Stimulated activated naive CD4-positive, alpha-beta T cell treated with Interleukin-2 at 50 U/mL for 16 hours (primary cell): ENCODE data around the gene HCN2.
"Not testable (repeated sequence)": the region's sequence is repeated elsewhere in the genome, so short reads cannot be mapped to it uniquely, and the experiment has no call there.

Experiments
- DNase-seq: peaks from one replicate; lab custom pipeline; 2025; lab: John Stamatoyannopoulos, UW

Gene HCN2

GRCh38 chr19:585551-586110 is 4.0 kb upstream of the HCN2 start:
- no peak for DNase-seq

GRCh38 chr19:588093-588740 is 1.5 kb upstream of the HCN2 start:
- DNase-seq, result peak; percentile 61

GRCh38 chr19:588741-589692 is 664 bp upstream of the HCN2 start:
- no peak for DNase-seq

- DNase-seq, result peak; percentile 12
Observed at GRCh38 chr19:590396-590745, 690 bp downstream of the HCN2 start.

- DNase-seq, result no peak
Observed at GRCh38 chr19:590750-591098, 1.0 kb downstream of the HCN2 start.

- DNase-seq, result no peak
Observed at GRCh38 chr19:591099-591958, 1.6 kb downstream of the HCN2 start.

GRCh38 chr19:592101-592500 is 2.4 kb downstream of the HCN2 start:
- no peak for DNase-seq

- no peak for DNase-seq
Observed at GRCh38 chr19:593055-593454, 3.4 kb downstream of the HCN2 start.

GRCh38 chr19:593505-593904 is 3.8 kb downstream of the HCN2 start:
- DNase-seq, result no peak

GRCh38 chr19:594265-594870 is 4.7 kb downstream of the HCN2 start:
- no peak for DNase-seq

- DNase-seq, result no peak
Observed at GRCh38 chr19:595326-596262, 5.9 kb downstream of the HCN2 start.

GRCh38 chr19:596263-596655 is 6.6 kb downstream of the HCN2 start:
- no peak for DNase-seq

GRCh38 chr19:597406-598315 is 8.0 kb downstream of the HCN2 start:
- no peak for DNase-seq

GRCh38 chr19:601310-601709 is 11.6 kb downstream of the HCN2 start:
- DNase-seq, result no peak

GRCh38 chr19:601790-602189 is 12.1 kb downstream of the HCN2 start:
- no peak for DNase-seq

- DNase-seq, result no peak
Observed at GRCh38 chr19:602391-603301, 13.0 kb downstream of the HCN2 start.

GRCh38 chr19:603302-603639 is 13.6 kb downstream of the HCN2 start:
- not testable (repeated sequence) for DNase-seq

- DNase-seq, result not testable (repeated sequence)
Observed at GRCh38 chr19:603779-604178, 14.1 kb downstream of the HCN2 start.

GRCh38 chr19:604355-604754 is 14.7 kb downstream of the HCN2 start:
- peak; percentile 15 for DNase-seq
